Measurements from ENCODE around the gene CDC37L1.

The CDC37L1 gene

DNA sequence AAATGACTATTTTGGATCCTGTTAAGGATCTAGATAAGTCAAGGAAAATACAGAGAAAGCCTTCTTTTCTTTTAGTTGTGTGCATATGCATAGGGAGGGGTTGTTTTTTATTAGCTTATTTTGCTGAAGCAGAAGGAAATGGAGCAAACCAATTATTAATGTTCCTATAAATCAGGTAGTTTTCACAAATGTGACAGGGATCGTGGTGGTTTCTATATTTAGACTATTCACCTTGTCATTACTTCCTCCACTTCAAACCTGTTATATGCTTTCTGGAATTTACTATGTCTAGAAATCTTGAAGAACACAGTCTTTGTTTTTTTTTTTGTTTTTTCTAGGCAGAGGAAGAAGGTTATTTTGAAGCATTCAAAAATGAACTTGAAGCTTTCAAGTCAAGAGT lies 22.2 kb downstream of the CDC37L1 start:
- H3K4me1 ChIP-seq (ENCODE audit: insufficient read depth, low read length, severe bottlenecking) = no peaks in the 10 kb centered on the region
- no peak overlapping the region for H3K9ac ChIP-seq (ENCODE audit: low read length)
- H3K4me2 ChIP-seq (ENCODE audit: low read length) = no peak overlapping the region
- no peaks in the 10 kb centered on the region for H3K9me2 ChIP-seq (ENCODE audit: low read depth, low read length)
- no peak overlapping the region for H2AFZ ChIP-seq (ENCODE audit: low read length)
- no peaks in the 10 kb centered on the region for H4K20me1 ChIP-seq (ENCODE audit: insufficient read depth, low read length)
- H3K4me3 ChIP-seq (ENCODE audit: low read depth, low read length, poor library complexity, severe bottlenecking) = no peak overlapping the region
- H3K27ac ChIP-seq (ENCODE audit: low read depth, low read length, poor library complexity, severe bottlenecking) = no peak overlapping the region
- H3K27me3 ChIP-seq (ENCODE audit: insufficient read depth, low read length) = no peaks in the 10 kb centered on the region
- H3K9me3 ChIP-seq (ENCODE audit: low read length) = no peaks in the 10 kb centered on the region
- no peaks in the 10 kb centered on the region for H3F3A ChIP-seq (ENCODE audit: insufficient read depth, low read length)
- no peaks in the 10 kb centered on the region for H3K79me2 ChIP-seq (ENCODE audit: insufficient read depth, low read length)
- peaks cover 75% of the 10 kb centered on the region for H3K36me3 ChIP-seq (ENCODE audit: insufficient read depth, low read length)
- TF ChIP-seq, protein P1, sequence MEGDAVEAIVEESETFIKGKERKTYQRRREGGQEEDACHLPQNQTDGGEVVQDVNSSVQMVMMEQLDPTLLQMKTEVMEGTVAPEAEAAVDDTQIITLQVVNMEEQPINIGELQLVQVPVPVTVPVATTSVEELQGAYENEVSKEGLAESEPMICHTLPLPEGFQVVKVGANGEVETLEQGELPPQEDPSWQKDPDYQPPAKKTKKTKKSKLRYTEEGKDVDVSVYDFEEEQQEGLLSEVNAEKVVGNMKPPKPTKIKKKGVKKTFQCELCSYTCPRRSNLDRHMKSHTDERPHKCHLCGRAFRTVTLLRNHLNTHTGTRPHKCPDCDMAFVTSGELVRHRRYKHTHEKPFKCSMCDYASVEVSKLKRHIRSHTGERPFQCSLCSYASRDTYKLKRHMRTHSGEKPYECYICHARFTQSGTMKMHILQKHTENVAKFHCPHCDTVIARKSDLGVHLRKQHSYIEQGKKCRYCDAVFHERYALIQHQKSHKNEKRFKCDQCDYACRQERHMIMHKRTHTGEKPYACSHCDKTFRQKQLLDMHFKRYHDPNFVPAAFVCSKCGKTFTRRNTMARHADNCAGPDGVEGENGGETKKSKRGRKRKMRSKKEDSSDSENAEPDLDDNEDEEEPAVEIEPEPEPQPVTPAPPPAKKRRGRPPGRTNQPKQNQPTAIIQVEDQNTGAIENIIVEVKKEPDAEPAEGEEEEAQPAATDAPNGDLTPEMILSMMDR (IDR thresholded peaks at IDR 0.05; ENCODE audit: low read length) = no peak
- no peak for TF ChIP-seq EZH2 (IDR thresholded peaks at IDR 0.05; ENCODE audit: borderline replicate concordance, low read length)

DNA sequence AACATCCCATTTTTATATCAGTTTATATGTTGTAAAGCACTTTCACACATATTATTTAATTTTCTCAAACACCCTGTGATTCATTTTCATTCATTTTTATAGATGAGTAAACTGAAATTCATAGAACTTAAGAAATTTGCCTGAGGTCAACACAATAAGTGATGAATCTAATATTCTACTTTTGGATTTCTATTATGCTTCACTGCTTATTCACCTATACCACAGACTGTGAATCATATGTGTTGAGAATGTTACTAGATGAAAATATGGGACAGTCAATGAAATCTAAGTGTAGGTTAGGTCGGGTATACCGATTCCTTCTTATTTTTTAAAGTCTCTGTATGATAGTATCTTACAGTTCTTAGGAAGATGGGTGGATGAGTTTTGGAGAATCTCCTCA lies 24.8 kb downstream of the CDC37L1 start:
- Histone ChIP-seq H3K79me2 (ENCODE audit: insufficient read depth, low read length) (no peaks in the 10 kb centered on the region), H3K4me2 (ENCODE audit: low read length) (no peak overlapping the region), H3K4me1 (ENCODE audit: insufficient read depth, low read length, severe bottlenecking) (no peaks in the 10 kb centered on the region), H3K27ac (ENCODE audit: low read depth, low read length, poor library complexity, severe bottlenecking) (no peak overlapping the region), H3K9ac (ENCODE audit: low read length) (no peak overlapping the region), H4K20me1 (ENCODE audit: insufficient read depth, low read length) (no peaks in the 10 kb centered on the region), H3K9me3 (ENCODE audit: low read length) (no peaks in the 10 kb centered on the region), H3F3A (ENCODE audit: insufficient read depth, low read length) (no peaks in the 10 kb centered on the region), H3K36me3 (ENCODE audit: insufficient read depth, low read length) (peaks cover 69% of the 10 kb centered on the region), H3K9me2 (ENCODE audit: low read depth, low read length) (no peaks in the 10 kb centered on the region), H3K27me3 (ENCODE audit: insufficient read depth, low read length) (no peaks in the 10 kb centered on the region), H2AFZ (ENCODE audit: low read length) (no peak overlapping the region), H3K4me3 (ENCODE audit: low read depth, low read length, poor library complexity, severe bottlenecking) (no peak overlapping the region)
- TF ChIP-seq, protein P1 (IDR thresholded peaks at IDR 0.05; ENCODE audit: low read length) = no peak
- TF ChIP-seq EZH2 (IDR thresholded peaks at IDR 0.05; ENCODE audit: borderline replicate concordance, low read length) = no peak

DNA sequence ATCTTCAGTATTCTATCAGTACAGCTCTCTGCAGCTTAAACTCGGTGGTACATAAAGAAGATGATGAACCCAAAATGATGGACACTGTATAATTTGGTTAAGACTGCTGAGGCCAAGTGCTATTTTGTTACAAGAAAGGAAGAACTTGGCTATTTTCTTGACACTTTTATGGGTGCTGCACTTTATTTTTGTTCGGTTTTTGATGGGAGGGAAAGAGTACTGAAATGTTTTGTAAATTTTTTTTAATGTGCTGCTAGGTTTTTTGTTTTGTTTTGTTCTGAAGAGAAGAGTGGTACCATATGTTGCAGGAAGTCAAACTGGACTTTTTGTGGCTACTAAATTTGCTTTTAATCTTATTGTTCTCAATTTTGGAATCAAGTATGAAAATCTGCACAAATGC lies 26.7 kb downstream of the CDC37L1 start:
- Histone ChIP-seq H3K27ac (ENCODE audit: low read depth, low read length, poor library complexity, severe bottlenecking) (no peak overlapping the region), H3K9ac (ENCODE audit: low read length) (no peak overlapping the region), H3F3A (ENCODE audit: insufficient read depth, low read length) (no peaks in the 10 kb centered on the region), H3K4me1 (ENCODE audit: insufficient read depth, low read length, severe bottlenecking) (no peaks in the 10 kb centered on the region), H3K4me3 (ENCODE audit: low read depth, low read length, poor library complexity, severe bottlenecking) (no peak overlapping the region), H2AFZ (ENCODE audit: low read length) (no peak overlapping the region), H3K4me2 (ENCODE audit: low read length) (no peak overlapping the region), H3K27me3 (ENCODE audit: insufficient read depth, low read length) (no peaks in the 10 kb centered on the region), H3K36me3 (ENCODE audit: insufficient read depth, low read length) (peaks cover 77% of the 10 kb centered on the region), H3K9me3 (ENCODE audit: low read length) (no peaks in the 10 kb centered on the region), H3K79me2 (ENCODE audit: insufficient read depth, low read length) (no peaks in the 10 kb centered on the region), H4K20me1 (ENCODE audit: insufficient read depth, low read length) (no peaks in the 10 kb centered on the region), H3K9me2 (ENCODE audit: low read depth, low read length) (no peaks in the 10 kb centered on the region)
- no peak for TF ChIP-seq EZH2 (IDR thresholded peaks at IDR 0.05; ENCODE audit: borderline replicate concordance, low read length)
- TF ChIP-seq, protein P1 (IDR thresholded peaks at IDR 0.05; ENCODE audit: low read length) = no peak
